Erythroblast (primary cell): ENCODE data around the gene SLC26A3.
A peak's percentile ranks its signal among the peaks of the same experiment; 100 is the strongest.

Experiments used
- DNase-seq, 2 experiments: peaks; one replicate each; lab custom pipeline; 2025; lab: John Stamatoyannopoulos, UW
- GATA1 ChIP-seq: IDR thresholded peaks from 2 replicates; pipeline ENCODE4 v1.6.1; 2011; ENCODE audit warnings: low read depth, mild to moderate bottlenecking, control low read depth, low read length, moderate library complexity
- POLR2A ChIP-seq: IDR thresholded peaks from 2 replicates; pipeline ENCODE4 v1.6.1; 2011; ENCODE audit warnings: mild to moderate bottlenecking, low read length

The SLC26A3 gene

DNA sequence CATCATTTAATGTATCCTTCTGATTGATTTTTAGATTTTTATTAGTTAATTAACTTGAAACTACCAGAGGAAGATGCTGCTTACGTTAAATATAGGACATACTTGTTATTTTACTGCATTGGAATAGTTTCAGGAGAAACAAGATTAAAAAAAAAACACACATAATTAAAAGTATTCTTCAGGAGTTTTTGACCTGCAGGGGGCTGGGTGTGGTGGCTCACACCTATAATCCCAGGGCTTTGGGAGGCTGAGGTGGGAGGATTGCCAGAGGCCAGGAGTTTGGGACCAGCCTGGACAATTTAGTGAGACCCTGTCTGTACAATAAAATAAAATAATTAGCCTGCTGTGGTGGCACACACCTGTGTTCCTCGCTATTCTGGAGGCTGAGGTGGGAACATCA is 48.4 kb downstream of the SLC26A3 start:
- DNase-seq: peak; percentile 16 to 48
- TF ChIP-seq POLR2A (no peak), GATA1 (no peak)

DNA sequence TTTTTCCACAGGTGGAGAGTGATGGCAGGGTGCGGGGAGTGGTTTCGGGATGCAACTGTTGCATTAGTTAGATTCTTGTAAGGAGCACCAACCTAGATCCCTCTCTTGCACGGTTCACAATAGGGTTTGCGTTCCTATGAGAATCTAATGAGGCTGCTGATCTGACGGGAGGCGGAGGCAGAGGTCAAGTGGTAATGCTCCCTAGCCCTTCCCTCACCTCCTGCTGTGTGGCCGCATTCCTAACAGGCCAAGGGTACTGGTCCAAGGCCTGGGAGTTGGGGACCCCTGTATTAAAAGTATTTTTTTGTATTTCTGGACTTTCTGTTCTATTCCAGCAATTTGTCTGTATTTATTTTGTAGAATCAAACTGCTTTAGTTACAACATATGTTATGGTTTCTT is 51.9 kb downstream of the SLC26A3 start:
- no peak for DNase-seq
- TF ChIP-seq GATA1: no peak
- TF ChIP-seq POLR2A: no peak

DNA sequence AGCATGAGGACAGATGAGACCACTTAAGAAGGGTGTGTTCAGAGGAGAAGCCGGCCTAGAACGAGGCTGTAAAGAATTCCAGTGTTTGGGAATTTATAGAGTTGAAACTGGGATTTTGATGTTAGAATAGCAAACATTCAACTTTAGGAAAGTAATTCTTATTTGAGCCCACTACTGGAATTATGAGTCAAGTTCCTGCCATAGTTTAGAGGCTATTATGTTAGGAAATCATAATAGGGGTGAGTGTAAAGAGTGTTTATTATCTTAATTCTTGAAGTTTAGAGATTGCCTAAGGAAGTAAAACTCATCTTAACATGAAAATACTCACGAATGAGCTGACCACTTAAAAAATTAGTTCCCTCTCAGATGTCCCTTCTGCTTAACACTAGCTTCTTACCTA is 57.0 kb downstream of the SLC26A3 start:
- TF ChIP-seq GATA1: no peak
- no peak for TF ChIP-seq POLR2A
- DNase-seq: no peak

DNA sequence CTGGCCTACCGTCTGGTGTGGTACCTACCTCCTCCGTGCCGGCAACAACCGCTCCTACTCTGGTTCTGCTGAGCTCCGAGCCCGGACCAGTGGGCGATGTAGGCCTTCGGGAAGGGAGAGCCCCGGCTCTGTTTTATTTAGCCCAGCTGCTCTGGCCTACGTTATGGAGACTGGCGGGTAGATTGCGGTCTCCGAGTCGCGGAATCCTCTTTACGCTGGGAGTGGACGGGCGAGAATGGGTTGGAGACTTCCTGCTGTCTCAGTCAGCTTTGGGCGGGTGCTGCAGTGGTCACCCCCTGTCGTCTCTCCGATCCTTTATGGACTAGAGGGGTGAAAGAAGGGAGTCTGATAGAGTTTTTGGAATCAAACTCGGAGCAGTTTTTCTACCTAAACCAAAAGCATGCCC is 58.7 kb downstream of the SLC26A3 start:
- peak; percentile 83 to 87 for DNase-seq
- no peak for TF ChIP-seq GATA1
- TF ChIP-seq POLR2A: no peak

DNA sequence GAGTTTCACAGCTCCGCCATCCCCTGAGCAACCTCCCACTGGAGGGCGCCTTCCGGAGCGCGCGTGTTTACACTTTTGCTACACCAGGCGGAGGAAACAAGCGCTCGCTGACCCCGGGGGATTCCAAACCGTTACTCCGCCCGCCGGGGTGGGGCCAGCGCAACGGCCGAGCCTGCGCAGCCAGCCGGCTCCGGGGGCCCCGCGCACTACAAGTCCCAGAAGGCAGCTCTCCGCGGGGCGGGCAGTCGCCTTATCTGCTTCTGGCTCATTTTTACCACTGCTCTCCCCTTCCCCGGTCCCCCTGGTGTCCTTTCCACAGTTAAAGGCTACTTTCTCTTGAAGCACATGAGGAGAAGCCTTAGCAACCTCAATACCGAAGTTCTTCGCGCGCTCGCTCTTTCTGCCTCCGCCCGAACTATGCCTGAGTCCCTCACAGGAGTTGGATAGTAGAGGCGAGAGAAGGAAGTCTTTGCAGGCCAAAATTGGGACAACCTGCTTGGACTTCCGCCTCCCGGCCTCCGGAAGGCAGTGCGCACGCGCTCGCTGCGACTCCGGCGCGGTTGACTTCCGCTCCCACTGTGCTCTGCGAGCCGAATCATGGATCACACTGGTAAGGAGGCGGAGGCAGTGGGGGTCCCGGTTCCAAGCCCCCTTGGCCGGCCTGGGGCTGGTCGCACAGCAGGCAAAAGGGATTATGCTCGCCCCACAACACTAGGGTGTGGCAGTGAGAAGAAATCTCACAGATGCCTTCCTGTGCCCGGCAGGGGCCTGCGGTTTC is 59.3 kb downstream of the SLC26A3 start, which contains the start of gene CBLL1:
Gene CBLL1, plus strand, starts transcription at position 576 of the 778 bp plus-strand sequence. Its CDS starts 22 bp downstream, at position 598.
- DNase-seq: peak; percentile 98 to 99
- TF ChIP-seq POLR2A (peak; percentile 98), GATA1 (peak; percentile 72)

DNA sequence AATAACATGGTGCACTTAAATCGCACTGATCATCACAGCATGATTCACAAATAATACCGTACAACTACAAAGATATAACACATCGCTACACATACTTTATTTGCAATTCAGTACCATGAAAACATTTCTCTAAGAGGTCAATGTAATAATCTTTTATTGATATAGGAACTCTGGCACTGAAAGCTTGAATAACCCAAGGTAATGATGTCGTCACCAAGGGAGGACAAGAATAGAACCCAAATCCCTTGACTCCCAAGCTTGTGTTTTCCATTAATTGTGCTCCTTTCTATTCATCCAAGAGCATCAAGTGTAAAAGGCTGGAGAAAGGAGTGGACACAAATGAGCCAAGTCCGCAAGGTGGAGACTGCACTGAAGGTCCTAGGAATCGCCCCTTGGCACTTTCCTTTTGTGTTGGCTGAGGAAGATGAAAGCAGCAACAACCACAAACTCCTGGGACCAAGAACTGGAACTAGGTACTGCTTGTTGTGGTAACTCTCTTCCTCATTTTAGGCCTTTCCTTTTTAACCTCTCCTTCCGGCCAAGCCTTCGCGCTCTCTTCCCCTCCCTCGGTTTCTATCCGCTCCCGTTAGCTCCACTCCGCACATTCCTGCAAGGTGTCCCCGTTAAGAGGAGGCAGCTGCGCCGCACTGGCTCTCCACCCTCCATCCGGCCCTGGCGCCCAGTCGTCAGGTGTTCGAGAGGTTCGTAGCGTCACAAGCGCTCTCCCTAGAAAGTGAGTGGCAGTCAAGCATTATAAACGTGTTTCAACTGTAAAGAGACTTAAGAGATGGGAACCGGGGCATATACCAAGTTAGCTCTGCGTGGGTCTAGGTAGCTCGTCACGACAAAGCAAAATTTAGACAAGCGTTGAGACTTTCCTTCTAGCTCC is 60.1 kb downstream of the SLC26A3 start:
- DNase-seq: no peak
- TF ChIP-seq GATA1 (no peak), POLR2A (no peak)

DNA sequence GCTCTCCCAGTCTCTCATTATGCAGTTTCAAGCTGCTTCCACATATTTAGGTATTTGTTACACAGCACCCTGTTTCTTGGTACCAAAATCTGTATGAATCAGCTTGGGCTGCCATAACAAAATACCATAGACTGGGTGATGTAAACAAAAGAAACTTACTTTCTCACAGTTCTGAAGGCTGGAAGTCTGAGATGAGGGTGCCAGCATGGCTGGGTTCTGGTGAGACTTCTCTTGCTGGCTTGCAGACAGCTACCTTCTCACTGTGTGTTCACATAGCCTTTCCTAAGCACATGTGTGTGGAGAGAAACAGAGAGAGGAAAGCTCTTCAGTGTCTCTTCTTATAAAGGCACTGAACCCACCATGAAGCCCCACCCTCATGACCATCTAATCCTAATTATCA is 74.7 kb downstream of the SLC26A3 start:
- DNase-seq: peak in 1 of 2 experiments; percentile 21
- TF ChIP-seq POLR2A (no peak), GATA1 (no peak)

DNA sequence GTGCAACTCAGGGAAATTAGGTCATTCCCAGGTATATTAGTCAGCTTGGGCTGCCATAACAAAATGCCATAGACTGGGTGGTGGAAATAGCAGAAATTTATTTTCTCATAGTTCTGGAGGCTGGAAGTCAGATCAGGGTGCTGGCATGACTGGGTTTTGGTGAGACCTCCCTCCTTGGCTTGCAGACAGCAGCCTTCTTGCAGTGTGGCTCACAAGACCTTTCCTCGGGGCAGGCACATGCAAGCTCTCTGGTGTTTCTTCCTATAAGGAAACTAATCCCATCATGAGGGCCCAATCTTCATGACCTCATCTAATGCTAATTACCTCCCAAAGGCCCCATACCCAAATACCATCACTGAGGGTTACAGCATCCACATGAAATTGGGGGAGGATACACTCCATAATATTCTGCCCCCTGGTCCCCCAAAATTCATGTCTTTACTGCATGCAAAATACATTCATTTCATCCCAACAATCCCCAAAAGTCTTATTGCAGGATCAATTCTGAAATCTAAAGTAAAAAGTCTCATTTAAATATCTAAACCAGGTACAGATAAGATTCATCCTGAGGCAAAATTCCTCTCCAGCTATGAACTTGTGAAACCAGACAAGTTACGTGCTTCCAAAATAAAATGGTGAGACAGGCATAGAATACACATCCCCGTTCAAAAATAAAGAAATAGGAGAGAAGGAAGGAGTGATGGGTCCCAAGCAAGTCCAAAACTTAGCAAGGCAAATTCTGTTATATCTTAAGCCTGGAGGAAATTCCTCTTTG is 76.5 kb downstream of the SLC26A3 start:
- TF ChIP-seq POLR2A (no peak), GATA1 (no peak)
- no peak for DNase-seq

DNA sequence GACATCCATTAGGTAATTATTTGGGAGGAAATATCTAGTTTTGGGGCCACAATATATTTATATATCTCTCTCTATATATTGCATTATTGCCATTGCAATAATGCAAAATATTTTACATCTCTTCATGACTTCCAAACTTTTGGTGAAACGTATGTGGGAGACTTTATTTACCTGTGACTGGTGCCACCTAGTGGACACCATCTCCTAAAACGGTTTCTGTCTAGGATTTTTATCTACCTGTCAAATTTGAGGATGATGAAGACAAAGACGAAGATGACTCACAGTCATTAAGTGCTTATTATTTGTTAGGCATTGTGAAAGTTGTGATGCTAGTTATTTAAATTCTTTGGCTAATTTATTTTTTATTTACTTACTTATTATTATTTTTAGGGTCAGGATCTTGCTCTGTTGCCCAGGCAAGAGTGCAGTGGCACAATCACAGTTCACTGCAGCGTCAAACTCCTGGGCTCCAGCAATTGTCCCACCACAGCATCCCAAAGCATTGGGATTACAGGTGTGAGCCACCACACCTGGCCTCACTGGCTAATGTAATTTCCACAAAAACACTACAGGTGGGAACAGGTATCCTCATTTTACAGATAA is 77.8 kb downstream of the SLC26A3 start:
- no peak for TF ChIP-seq GATA1
- no peak for TF ChIP-seq POLR2A
- peak; percentile 54 to 81 for DNase-seq

DNA sequence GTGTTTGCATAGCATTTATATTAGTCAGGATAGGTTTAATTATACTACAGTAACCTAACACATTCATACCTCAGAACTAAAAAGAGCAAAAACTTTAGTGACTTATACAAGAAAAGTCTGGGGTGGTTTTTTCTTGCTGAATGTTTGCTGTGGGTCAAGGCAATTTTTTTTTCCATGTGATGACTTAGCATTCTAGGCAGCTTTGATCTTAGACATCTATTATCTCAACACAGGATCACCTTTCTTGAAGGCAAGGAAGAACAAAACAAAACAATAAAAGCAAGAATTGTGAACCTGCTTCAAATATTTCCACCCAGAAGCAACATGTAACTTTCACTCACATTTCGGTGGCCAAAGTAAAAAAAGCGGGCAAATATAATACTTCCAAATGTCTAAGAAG is 79.8 kb downstream of the SLC26A3 start:
- TF ChIP-seq POLR2A (no peak), GATA1 (no peak)
- no peak for DNase-seq

DNA sequence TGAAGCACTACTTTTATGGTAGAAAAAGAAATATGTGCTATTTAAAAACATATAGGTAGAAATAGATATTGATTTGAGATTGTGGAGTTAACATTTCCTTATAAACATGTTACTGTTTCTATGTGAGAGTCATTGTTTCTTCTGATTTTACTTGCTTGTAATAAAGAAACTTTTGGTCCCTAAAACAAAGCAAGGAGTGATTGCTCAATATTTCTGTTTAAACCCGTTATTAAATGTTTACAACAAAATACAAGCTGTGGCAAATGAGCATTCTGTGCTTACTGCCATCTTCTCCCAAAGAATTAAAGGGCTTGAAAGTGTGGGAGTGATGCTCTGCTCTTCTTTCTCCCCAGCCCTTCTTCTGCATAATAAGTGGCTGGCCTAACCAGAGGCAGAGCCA is 81.7 kb downstream of the SLC26A3 start:
- TF ChIP-seq GATA1 (no peak), POLR2A (no peak)
- DNase-seq: no peak

DNA sequence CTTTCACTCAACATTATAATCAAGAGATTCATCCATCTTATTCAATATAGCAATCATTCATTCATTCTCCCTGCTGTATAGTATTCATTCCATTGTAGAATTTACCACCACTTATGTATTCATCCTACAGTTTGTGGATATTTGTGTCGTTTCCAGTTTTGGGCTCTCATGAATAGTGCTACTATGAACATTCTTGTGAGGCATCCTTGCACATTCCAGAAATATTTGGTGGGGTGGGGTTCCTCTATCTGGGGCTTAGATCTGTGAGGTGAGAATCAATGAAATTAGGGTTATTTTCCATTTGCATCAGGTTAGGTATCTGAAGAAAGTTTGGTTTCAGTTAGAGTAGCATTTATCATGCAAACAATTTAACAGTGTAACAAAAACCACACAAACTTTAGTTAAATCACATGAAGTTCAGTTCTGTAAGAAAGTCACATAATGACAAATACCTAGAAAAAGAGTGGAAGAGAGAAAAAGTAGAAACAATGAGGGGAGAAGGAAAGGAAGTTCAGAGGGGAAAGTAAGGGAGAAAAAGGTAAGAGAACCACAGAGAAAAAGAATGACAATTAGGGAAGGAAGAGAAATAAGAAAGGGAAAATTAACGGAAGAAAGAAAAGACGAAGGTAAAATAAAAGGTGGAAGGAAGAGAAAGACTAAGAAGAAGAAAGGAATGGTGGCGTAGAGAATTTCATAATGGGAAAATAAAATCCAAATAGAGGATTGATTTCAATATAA is 84.4 kb downstream of the SLC26A3 start:
- DNase-seq: no peak
- TF ChIP-seq GATA1: no peak
- TF ChIP-seq POLR2A: no peak
